H9 (cell line): ENCODE data around the gene MYH9. TPM values are rescaled to one million over a fixed set of nuclear protein-coding genes. Genes with fewer than 3 reads are reported as not detected.
A peak's percentile ranks its signal among the peaks of the same experiment; 100 is the strongest.

ENCODE experiments used
- DNase-seq: peaks from one replicate; pipeline ENCODE4 v3.0.0-alpha.2; 2017
- H2AFZ ChIP-seq: one replicate; pipeline ENCODE4 v1.6.1; 2013; ENCODE audit warnings: mild to moderate bottlenecking, low read length, control low read depth, moderate library complexity
- H2AK5ac ChIP-seq: 2 replicates; pipeline ENCODE4 v1.6.1; 2013; ENCODE audit warnings: low read length, control low read depth, mixed read lengths; ENCODE audit not compliant: insufficient read length
- H2BK120ac ChIP-seq: one replicate; pipeline ENCODE4 v1.6.1; 2013; ENCODE audit warnings: low read depth, mild to moderate bottlenecking, low read length, control low read depth, inconsistent platforms; ENCODE audit not compliant: poor library complexity, severe bottlenecking
- H2BK12ac ChIP-seq: 2 replicates; pipeline ENCODE4 v1.6.1; 2013; ENCODE audit warnings: low read length, control low read depth, mixed read lengths, low read depth; ENCODE audit not compliant: insufficient read length
- H2BK15ac ChIP-seq: 2 replicates; pipeline ENCODE4 v1.6.1; 2013; ENCODE audit warnings: low read depth, low read length, control low read depth
- H2BK20ac ChIP-seq: one replicate; pipeline ENCODE4 v1.6.1; 2013; ENCODE audit warnings: low read depth, mild to moderate bottlenecking, low read length, control low read depth, inconsistent platforms; ENCODE audit not compliant: poor library complexity, severe bottlenecking
- H2BK5ac ChIP-seq: 2 replicates; pipeline ENCODE4 v1.6.1; 2013; ENCODE audit warnings: low read length, control low read depth, mixed read lengths; ENCODE audit not compliant: insufficient read length
- H3K14ac ChIP-seq: 2 replicates; pipeline ENCODE4 v1.6.1; 2013; ENCODE audit warnings: low read length, control low read depth; ENCODE audit not compliant: insufficient read depth
- H3K18ac ChIP-seq: 2 replicates; pipeline ENCODE4 v1.6.1; 2013; ENCODE audit warnings: low read depth, mild to moderate bottlenecking, mixed read lengths, low read length, control low read depth; ENCODE audit not compliant: insufficient read length
- H3K23ac ChIP-seq: 2 replicates; pipeline ENCODE4 v1.6.1; 2013; ENCODE audit warnings: low read length, control low read depth, mixed read lengths, low read depth; ENCODE audit not compliant: insufficient read length
- H3K23me2 ChIP-seq: 2 replicates; pipeline ENCODE4 v1.6.1; 2013; ENCODE audit warnings: low read depth, mild to moderate bottlenecking, mixed read lengths, low read length, control low read depth; ENCODE audit not compliant: insufficient read length, poor library complexity, severe bottlenecking
- H3K27ac ChIP-seq: 2 replicates; pipeline ENCODE4 v1.5.1; 2013; ENCODE audit warnings: low read length, control low read depth, mixed read lengths, low read depth; ENCODE audit not compliant: insufficient read length
- H3K27me3 ChIP-seq: 2 replicates; pipeline ENCODE4 v1.6.1; 2013; ENCODE audit warnings: low read length, control low read depth, inconsistent platforms; ENCODE audit not compliant: insufficient read depth
- H3K4ac ChIP-seq: 2 replicates; pipeline ENCODE4 v1.6.1; 2013; ENCODE audit warnings: low read depth, mild to moderate bottlenecking, control low read depth, inconsistent platforms, low read length, moderate library complexity
- H3K4me1 ChIP-seq: 2 replicates; pipeline ENCODE4 v1.6.1; 2013; ENCODE audit warnings: low read length, control low read depth, inconsistent platforms; ENCODE audit not compliant: insufficient read depth
- H3K4me2 ChIP-seq: 2 replicates; pipeline ENCODE4 v1.6.1; 2013; ENCODE audit warnings: low read length, control low read depth, mixed read lengths; ENCODE audit not compliant: insufficient read length, insufficient read depth
- H3K56ac ChIP-seq: 2 replicates; pipeline ENCODE4 v1.6.1; 2013; ENCODE audit warnings: low read depth, mild to moderate bottlenecking, mixed read lengths, low read length, control low read depth; ENCODE audit not compliant: insufficient read length
- H3K79me1 ChIP-seq: 2 replicates; pipeline ENCODE4 v1.6.1; 2013; ENCODE audit warnings: low read depth, mild to moderate bottlenecking, moderate library complexity, low read length, control low read depth, inconsistent platforms; ENCODE audit not compliant: insufficient read depth, poor library complexity, severe bottlenecking
- H3K79me2 ChIP-seq: 2 replicates; pipeline ENCODE4 v1.6.1; 2013; ENCODE audit warnings: low read length, control low read depth, inconsistent platforms; ENCODE audit not compliant: insufficient read depth
- H3K9ac ChIP-seq: 2 replicates; pipeline ENCODE4 v1.6.1; 2013; ENCODE audit warnings: low read length, control low read depth, mixed read lengths; ENCODE audit not compliant: insufficient read length; ENCODE audit errors: extremely low read depth
- H3K9me3 ChIP-seq: one replicate; pipeline ENCODE4 v1.6.1; 2013; ENCODE audit warnings: low read depth, low read length, inconsistent platforms; ENCODE audit not compliant: control insufficient read depth
- H3T11ph ChIP-seq: one replicate; pipeline ENCODE4 v1.6.1; 2013; ENCODE audit warnings: mild to moderate bottlenecking, low read length, control low read depth, inconsistent platforms
- H4K20me1 ChIP-seq: one replicate; pipeline ENCODE4 v1.6.1; 2013; ENCODE audit not compliant: control insufficient read depth, insufficient read length, insufficient read depth
- H4K5ac ChIP-seq: 2 replicates; pipeline ENCODE4 v1.6.1; 2013; ENCODE audit warnings: low read depth, mild to moderate bottlenecking, mixed read lengths, low read length, control low read depth; ENCODE audit not compliant: insufficient read length
- H4K8ac ChIP-seq: replicated peaks from 2 replicates; pipeline ENCODE4 v1.6.1; 2013; ENCODE audit warnings: low read length, control low read depth, mixed read lengths, low read depth; ENCODE audit not compliant: insufficient read length
- H4K91ac ChIP-seq: 2 replicates; pipeline ENCODE4 v1.6.1; 2013; ENCODE audit warnings: low read depth, mild to moderate bottlenecking, moderate library complexity, mixed read lengths, low read length, control low read depth; ENCODE audit not compliant: insufficient read length
- H3K27ac Mint-ChIP-seq, 3 experiments: 2 replicates in 2 of 3; 3 replicates in 1 of 3; pipeline ENCODE4 v1.8.0; 2020 to 2021; ENCODE audit warnings: mixed read lengths in 3 of 3, mild to moderate bottlenecking in 1 of 3, moderate library complexity in 1 of 3
- H3K27me3 Mint-ChIP-seq: 2 replicates; pipeline ENCODE4 v1.8.0; 2021; ENCODE audit warnings: low read depth, mild to moderate bottlenecking, moderate library complexity, mixed read lengths
- H3K36me3 Mint-ChIP-seq, 3 experiments: 2 replicates in 2 of 3; 3 replicates in 1 of 3; pipeline ENCODE4 v1.8.0; 2020 to 2021; ENCODE audit warnings: low read depth in 3 of 3, mixed read lengths in 3 of 3; ENCODE audit not compliant: insufficient read depth in 1 of 3
- H3K4me1 Mint-ChIP-seq, 2 experiments: 2 replicates each; pipeline ENCODE4 v1.8.0; 2020; ENCODE audit warnings: mixed read lengths in 2 of 2
- H3K4me3 Mint-ChIP-seq, 2 experiments: 2 replicates in 1 of 2; 3 replicates in 1 of 2; pipeline ENCODE4 v1.8.0; 2020 to 2021; ENCODE audit warnings: mild to moderate bottlenecking in 2 of 2, mixed read lengths in 2 of 2, moderate library complexity in 1 of 2
- H3K9me3 Mint-ChIP-seq, 2 experiments: 2 replicates in 1 of 2; 3 replicates in 1 of 2; pipeline ENCODE4 v1.8.0; 2020; ENCODE audit warnings: mild to moderate bottlenecking in 2 of 2, mixed read lengths in 2 of 2, moderate library complexity in 1 of 2
- WGBS: extraction: QIAGEN DNeasy Blood & Tissue Kit; methylation state at CpG from one replicate; pipeline ENCODE4 v1.1.7; 2013; ENCODE audit warnings: missing lambda C conversion rate, low lambda C conversion rate, mixed read lengths; ENCODE audit not compliant: insufficient read length; ENCODE audit errors: extremely low coverage; 5-methylcytosine and 5-hydroxymethylcytosine counted together
- total RNA-seq: library from RNA; stranded (reverse); gene quantifications from 2 replicates; pipeline ENCODE4 v1.2.1, GENCODE V29; 2021
- TF ChIP-seq, protein P1 (sequence below): fragments of 200-600 bp; sonication (generic); conservative IDR thresholded peaks from 3 replicates; pipeline ENCODE4 v1.8.0; 2021; ENCODE audit warnings: antibody characterized with exemption, mild to moderate bottlenecking

The MYH9 gene
- total RNA-seq, 1 experiment from 2014 or later: 266 TPM

DNA sequence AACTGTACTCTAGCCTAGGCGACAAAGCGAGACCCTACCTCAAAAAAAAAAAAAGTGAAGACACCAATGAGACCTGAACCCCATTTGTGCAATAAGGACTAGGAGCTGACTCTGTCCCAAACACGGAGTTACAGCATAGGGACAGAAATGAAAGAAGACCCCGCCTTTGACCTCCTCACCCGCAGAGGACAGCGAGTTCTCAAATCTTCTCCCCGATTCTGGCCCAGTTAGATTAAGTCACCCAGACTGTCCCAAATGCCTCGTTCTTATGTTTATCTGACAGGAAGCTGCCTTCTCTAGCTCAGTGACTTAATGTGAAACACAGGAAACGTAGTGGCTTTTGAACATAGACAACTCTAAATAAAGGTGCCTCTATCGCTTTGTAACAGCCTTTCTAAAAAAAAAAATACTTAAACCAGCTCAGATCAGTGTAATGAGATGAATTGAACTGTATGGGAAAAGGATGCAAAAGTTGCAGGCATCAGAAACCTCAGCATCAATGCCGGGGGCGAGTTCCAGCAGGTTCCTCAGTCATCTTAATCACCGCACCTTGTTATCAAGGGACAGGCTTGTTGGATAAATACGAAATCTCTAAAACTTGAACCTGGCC, 10.6 kb downstream of the MYH9 start:
- Histone ChIP-seq H3K9me3 (no peaks in the 10 kb centered on the region), H3K27me3 (no peaks in the 10 kb centered on the region), H3K79me1 (peaks cover 20% of the 10 kb centered on the region), H3K4me1 (no peaks in the 10 kb centered on the region; the same call in 1 of the 2 replicates), H3K9ac (no peak overlapping the region), H3K4ac (no peak overlapping the region), H2BK120ac (no peak overlapping the region), H3K23ac (no peak overlapping the region), H2BK20ac (no peak overlapping the region), H4K20me1 (no peaks in the 10 kb centered on the region), H2BK12ac (no peak overlapping the region), H3K23me2 (peaks cover 3% of the 10 kb centered on the region), H2BK5ac (no peak overlapping the region), H3K18ac (no peak overlapping the region), H3K79me2 (peaks cover 58% of the 10 kb centered on the region; the same call in 1 of the 2 replicates), H4K91ac (no peak overlapping the region), H2AK5ac (no peak overlapping the region), H4K8ac (no peak overlapping the region), H2AFZ (no peak overlapping the region), H4K5ac (no peak overlapping the region), H3K27ac (no peak overlapping the region), H3K14ac (no peak overlapping the region), H3K56ac (no peak overlapping the region), H2BK15ac (no peak overlapping the region), H3T11ph (no peak overlapping the region), H3K4me2 (no peak overlapping the region)
- Mint-ChIP-seq H3K9me3 (no peaks in the 10 kb centered on the region; a peak in 1 of 5 replicates), H3K27ac (peak overlapping the region in 2 of 3 experiments; percentile 8 to 57; a peak in 2 of 7 replicates), H3K4me3 (no peak overlapping the region), H3K27me3 (no peaks in the 10 kb centered on the region), H3K4me1 (peaks cover 51 to 55% of the 10 kb centered on the region in 2 experiments), H3K36me3 (peaks cover 20 to 32% (median 28%) of the 10 kb centered on the region in 3 experiments)
- TF ChIP-seq, protein P1, sequence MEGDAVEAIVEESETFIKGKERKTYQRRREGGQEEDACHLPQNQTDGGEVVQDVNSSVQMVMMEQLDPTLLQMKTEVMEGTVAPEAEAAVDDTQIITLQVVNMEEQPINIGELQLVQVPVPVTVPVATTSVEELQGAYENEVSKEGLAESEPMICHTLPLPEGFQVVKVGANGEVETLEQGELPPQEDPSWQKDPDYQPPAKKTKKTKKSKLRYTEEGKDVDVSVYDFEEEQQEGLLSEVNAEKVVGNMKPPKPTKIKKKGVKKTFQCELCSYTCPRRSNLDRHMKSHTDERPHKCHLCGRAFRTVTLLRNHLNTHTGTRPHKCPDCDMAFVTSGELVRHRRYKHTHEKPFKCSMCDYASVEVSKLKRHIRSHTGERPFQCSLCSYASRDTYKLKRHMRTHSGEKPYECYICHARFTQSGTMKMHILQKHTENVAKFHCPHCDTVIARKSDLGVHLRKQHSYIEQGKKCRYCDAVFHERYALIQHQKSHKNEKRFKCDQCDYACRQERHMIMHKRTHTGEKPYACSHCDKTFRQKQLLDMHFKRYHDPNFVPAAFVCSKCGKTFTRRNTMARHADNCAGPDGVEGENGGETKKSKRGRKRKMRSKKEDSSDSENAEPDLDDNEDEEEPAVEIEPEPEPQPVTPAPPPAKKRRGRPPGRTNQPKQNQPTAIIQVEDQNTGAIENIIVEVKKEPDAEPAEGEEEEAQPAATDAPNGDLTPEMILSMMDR: no peak
- WGBS: no CpG with 5 or more reads among the region's 14 CpGs
- no peak for DNase-seq
